HUES64 (cell line): ENCODE measurements around the gene PROK1.

ENCODE experiments used
- H3K27ac ChIP-seq: 2 replicates; pipeline ENCODE4 v1.7.0; 2013; ENCODE audit warnings: low read depth, low read length, inconsistent platforms
- H3K27me3 ChIP-seq: 2 replicates; pipeline ENCODE4 v1.6.1; 2013; ENCODE audit warnings: mild to moderate bottlenecking, low read length; ENCODE audit not compliant: insufficient read depth
- H3K36me3 ChIP-seq: 2 replicates; pipeline ENCODE4 v1.6.1; 2013; ENCODE audit warnings: mild to moderate bottlenecking, low read length; ENCODE audit not compliant: insufficient read depth
- H3K4me1 ChIP-seq: 2 replicates; pipeline ENCODE4 v1.6.1; 2013; ENCODE audit warnings: mild to moderate bottlenecking, low read length, moderate library complexity; ENCODE audit not compliant: insufficient read depth
- H3K4me3 ChIP-seq: 2 replicates; pipeline ENCODE4 v1.5.1; 2013; ENCODE audit warnings: mild to moderate bottlenecking, low read length, moderate library complexity
- H3K9ac ChIP-seq: 2 replicates; pipeline ENCODE4 v1.6.1; 2013; ENCODE audit warnings: mild to moderate bottlenecking, low read depth, low read length
- H3K9me3 ChIP-seq: 2 replicates; pipeline ENCODE4 v1.6.1; 2013; ENCODE audit warnings: low read depth, low read length; ENCODE audit not compliant: insufficient read depth
- WGBS: fragments of 150-250, 120-280 bp; methylation state at CpG from one replicate; pipeline ENCODE4 v1.1.7; 2013; ENCODE audit warnings: missing lambda C conversion rate; 5-methylcytosine and 5-hydroxymethylcytosine counted together

Gene PROK1

DNA sequence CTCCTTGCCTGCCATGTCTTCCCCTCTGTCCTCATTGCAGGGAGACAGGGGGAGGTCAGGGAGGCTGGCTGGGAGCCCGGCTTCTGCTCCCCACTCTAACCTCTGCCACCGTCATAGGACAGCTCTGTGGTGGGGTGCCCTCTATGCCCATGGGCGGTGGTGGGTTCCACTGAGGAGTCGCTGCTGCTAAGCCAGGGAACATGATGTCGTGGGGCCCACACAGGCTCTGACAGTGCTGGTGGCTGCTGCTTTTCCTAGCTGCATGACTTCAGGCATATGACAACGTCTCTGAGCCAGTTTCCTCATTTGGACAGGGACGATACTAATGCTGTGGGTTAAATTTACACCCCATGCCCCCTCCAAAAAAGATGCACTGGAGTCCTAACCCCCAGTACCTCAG lies 53.3 kb downstream of the PROK1 start:
- no peaks in the 10 kb centered on the region for H3K27me3 ChIP-seq

DNA sequence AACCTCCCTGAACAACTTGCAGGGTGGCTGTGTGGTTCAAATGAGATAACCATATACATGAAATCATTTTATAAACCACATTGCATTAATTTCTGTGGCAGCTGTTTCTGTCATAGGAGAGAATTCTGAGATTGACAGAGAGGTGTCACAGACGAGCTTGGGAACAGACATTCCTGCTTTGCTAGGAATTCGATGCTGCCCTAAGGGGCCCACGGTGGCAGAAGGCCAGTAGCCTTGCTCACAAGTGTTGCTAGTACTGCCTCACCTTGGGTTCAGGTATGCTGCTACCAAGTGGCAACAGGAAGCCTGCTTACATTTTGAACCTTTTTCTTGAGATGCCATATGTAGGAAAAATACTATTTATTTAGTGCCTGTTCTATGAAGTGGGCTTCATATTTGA lies 54.6 kb downstream of the PROK1 start:
- H3K27ac ChIP-seq: no peak overlapping the region
- H3K4me1 ChIP-seq: peaks cover 10% of the 10 kb centered on the region
- H3K9ac ChIP-seq: no peak overlapping the region
- no peaks in the 10 kb centered on the region for H3K9me3 ChIP-seq
- WGBS: 59% methylated on average over 3 of the region's 3 CpGs
- no peaks in the 10 kb centered on the region for H3K27me3 ChIP-seq
- no peak overlapping the region for H3K4me3 ChIP-seq
- H3K36me3 ChIP-seq: no peaks in the 10 kb centered on the region

More for the DNA sequence above, 53.3 kb downstream of the PROK1 start:
- 93% methylated on average over 7 of the region's 7 CpGs for WGBS
- H3K27ac ChIP-seq: no peak overlapping the region
- H3K4me1 ChIP-seq: peaks cover 10% of the 10 kb centered on the region
- H3K36me3 ChIP-seq: no peaks in the 10 kb centered on the region
- no peak overlapping the region for H3K9ac ChIP-seq
- H3K9me3 ChIP-seq: no peaks in the 10 kb centered on the region
- H3K4me3 ChIP-seq: no peak overlapping the region

DNA sequence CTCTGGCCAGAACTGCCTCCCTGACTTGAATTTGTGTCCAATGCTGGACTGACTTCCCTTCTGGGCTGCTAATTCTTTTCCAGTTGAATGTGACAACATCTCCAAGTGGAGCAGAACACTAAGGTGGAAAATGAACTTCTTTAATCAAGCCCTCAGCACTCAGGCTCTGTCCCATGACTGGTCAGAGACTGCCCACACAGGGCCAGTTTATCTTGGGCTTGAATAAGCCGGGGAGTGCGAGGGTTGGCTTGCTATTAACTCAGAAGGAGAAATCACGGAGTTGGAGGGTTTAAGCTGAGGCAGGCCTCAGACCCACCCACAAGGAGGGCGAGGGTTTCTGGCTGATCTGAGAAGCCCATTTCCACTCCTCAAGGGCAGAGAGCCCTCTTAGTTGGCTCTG lies 55.6 kb downstream of the PROK1 start:
- Histone ChIP-seq H3K36me3 (no peaks in the 10 kb centered on the region), H3K4me1 (peaks cover 10% of the 10 kb centered on the region), H3K4me3 (no peak overlapping the region), H3K9ac (no peak overlapping the region), H3K27me3 (no peaks in the 10 kb centered on the region), H3K27ac (no peak overlapping the region), H3K9me3 (no peaks in the 10 kb centered on the region)
- 93% methylated on average over 4 of the region's 4 CpGs for WGBS
